GM19043 (cell line): Measurements from ENCODE around the gene DPRX.
"Not testable (repeated sequence)": the region's sequence is repeated elsewhere in the genome, so short reads cannot be mapped to it uniquely, and the experiment has no call there.

Experiments used
- ATAC-seq: cut with Tn5 transposase; IDR thresholded peaks from one replicate; pipeline ENCODE4 v1.9.1; 2021; ENCODE audit warnings: low read depth; ENCODE audit not compliant: unreplicated experiment

DPRX gene

DNA sequence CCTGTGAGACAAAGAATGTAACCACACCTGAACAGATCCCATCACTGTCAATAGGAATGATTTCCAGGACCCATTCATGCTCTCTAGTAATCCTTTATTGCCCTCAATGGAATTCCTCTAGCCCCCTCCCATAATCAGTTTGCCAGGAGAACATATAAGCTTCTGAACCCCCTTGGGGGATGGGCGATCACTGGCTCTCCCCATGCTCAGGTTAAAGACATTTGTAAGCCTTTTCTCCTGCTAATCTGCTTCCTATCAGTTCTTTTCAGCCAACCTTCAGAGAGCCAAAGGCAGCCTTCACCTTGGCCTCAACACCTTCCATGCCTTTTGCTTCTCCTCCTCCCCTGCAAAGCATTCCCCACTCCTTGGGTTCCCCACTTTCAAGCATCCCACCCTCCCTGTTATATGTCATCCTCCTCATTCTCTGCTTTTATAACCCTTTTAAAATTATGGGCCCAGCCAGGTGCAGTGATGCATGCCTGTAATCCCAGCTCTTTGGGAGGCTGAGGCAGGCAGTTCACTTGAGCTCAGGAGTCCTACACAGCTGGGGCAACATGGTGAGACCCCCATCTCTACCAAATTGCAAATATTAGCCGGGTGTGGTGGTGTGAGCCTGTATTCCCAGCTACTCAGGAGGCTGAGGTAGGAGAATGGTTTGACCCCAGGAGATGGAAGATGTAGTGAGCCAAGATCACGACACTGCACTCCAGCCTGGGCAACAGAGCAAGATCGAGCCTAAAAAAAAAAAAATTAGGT is 12.4 kb downstream of the DPRX start:
- ATAC-seq = no peak

DNA sequence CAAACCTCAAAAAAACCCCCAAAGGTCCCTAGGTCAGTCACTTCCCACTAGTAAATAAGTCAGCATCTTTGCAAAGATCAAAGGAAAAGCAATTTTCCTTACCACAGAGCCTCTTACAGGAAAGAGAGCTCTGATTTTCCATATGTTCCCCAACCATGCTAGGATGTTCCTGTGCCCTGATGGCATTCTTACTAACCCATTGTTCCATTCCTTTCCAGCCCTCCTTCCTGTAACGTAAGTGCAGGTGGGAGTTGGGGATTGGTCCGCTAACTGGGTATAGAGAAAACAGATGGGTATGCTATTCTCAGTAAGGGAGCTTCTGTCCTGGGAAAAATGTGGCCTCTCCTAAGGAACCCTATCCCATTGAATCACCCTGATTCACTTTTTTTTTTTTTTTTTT is 14.3 kb downstream of the DPRX start:
- ATAC-seq = no peak

DNA sequence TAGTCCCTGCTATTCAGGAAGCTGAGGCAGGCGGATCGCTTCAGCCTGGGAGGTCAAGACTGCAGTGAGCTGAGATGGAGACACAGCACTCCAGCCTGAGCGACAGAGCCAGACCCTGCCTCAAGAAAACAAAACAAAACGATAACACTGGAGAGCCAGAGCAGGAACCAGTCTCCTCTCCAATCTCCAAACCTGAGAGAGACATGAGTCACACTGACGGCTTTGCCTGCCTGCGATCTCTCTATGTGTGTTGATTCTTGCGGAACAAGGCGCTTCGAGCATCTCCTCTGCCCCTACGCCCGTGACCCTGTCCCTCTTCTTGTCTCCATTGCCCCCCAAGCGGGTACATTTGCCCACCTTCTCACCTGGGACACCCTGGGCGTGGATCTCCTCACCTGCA is 15.6 kb downstream of the DPRX start:
- no peak for ATAC-seq

DNA sequence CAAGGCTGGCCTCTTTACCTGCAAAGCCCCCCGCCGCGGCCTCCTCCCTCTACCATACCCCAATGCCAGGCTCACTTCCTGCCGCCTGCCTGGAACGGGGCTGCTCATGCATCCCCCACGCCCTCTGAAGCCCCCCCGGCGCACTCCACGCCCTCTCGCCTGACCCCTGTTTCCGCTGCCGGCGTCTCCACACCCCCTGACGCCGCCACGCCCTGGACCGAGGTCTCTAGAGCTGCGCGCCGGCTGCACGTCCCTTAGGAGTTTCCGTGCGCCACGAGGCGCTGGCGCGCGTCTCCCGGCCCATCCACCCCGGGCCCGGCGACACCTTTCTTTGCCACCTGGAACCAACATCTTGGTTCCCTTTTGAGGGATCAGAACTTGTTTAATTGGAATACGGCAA is 16.0 kb downstream of the DPRX start:
- no peak for ATAC-seq

DNA sequence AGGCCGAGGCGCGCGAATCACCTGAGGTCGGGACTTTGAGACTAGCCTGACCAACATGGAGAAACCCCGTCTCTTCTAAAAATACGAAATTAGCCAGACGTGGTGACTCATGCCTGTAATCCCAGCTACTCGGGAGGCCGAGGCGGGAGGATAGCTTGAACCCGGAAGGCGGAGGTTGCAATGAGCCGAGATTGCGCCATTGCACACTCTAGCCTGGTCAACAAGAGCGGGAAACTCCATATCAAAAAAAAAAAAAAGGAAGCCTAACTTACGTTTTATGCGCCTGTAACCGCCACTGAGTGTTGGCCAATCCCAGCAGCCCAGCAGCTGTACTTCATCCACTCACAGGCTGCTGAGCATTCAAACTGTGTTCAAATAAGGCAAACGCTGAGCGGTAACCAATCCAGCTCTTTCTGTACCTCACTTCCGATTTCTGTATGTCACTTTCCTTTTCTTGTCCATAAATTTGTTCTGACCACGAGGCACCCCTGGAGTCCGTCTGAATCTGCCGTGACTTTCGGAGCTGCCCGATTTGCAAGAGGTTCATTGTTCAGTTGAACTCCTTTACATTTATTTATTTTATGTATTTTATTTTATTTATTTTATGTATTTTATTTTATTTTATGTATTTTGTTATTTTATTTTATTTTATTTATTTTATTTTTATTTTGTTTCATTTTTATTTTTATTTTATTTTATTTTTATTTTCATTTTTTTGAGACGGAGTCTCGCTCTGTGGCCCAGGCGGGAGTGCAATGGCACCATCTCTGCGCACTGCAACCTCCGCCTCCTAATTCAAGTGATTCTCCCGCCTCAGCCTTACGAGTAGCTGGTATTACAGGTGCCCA is 18.2 kb downstream of the DPRX start:
- ATAC-seq = no peak

DNA sequence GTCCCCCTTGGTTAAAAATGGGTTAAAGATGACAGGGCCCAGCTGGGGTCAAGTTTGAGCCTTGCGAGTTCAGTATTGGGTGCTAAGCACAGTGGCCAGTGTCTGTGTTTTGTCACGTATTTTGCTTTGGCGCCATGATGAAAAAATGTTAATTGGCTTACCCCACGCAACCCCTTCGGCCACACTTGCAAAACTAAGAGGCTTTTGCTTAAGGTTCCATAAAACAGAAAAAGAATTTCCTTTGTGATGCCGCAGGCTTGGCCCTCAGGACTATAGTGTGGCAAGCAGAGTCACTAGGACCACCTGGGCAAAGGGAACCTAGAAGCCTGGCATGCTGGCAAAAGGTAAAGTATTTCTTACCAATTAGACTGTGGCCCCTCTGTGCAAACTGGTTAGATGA is 20.7 kb downstream of the DPRX start:
- ATAC-seq = no peak

DNA sequence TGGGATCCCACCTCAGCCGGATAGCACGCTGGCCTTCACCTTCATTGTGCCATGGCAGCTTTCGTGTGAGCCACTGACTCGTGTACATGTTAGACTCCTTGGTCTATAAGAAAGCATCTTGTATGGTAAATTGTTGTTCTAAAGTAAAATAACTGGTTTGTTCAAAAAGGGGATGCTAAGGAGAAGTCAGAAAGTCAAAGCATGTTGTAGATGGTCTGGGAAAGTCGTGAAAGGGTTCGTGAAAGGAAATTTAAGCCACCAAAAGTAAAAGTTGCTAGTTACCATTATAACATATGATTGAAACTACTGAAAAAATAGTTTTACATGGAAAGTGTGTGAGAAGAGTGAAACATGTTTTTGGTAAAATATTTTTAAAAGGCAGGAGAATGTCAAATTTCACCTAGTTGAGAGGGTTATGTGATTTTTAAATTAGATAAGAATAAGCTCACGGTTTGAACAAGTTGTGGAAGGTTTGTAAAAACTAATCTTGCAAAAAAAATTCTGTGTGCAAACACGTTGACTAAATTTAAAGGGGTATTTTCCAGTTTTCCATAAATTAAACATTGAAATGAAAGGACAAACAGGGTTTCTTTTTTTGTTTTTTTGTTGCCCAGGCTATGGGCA is 23.4 kb downstream of the DPRX start:
- no peak for ATAC-seq

DNA sequence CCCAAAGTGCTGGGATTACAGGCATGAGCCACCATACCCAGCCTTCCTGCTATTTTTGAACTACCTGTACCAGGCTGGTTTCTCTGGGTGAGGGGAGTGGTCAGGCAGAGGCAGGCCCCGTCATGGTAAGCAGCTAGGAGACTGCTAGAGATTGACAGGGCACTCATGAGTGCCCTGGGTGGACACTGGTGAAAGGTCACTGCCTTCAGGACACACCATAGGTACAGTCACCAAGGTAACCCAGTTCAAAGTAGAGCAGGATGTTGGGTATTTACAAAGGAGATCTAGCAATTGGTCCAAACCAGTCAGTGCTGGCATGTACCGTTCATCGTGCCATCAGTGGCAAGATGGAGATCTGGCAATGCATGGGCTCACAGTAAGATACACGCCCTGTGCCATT is 25.5 kb downstream of the DPRX start:
- no peak for ATAC-seq

DNA sequence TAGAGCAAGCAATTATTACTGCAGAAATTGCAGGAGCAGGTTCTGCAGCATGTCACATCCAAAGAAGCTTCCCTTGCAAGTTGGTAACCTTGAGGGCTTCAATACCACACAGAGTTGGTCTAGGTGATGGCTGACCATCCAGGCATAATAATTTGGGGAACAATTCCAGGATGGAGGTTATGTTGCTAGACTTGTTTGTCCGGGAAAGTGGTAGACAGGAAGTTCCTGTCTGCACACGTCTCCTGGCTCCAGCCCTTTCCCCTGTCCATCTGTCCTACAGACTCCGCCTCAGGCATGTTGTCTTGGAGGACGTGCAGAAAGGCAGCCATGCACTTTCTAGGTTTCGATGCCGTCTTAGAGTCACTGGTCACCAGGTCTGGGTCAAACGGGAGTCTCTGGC is 26.0 kb downstream of the DPRX start:
- no peak for ATAC-seq

DNA sequence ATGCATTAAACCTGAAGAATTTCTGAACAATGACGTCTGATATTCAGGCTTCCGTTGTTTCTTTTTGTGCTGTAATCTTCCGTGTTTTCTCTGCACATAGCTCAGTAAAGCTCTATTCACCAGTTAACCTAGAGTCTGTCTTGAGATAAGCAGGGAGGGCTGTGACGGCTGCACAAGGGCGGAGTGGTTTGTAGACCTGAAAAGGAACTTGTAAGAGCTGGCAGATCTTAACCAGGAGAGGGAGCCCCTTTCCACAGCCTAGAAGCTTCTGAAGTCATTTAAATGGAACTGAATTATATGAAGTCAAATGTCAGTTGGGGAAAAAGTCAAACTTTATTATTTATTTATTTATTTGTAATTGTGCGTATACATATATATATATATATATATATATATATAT is 27.5 kb downstream of the DPRX start:
- ATAC-seq = no peak

DNA sequence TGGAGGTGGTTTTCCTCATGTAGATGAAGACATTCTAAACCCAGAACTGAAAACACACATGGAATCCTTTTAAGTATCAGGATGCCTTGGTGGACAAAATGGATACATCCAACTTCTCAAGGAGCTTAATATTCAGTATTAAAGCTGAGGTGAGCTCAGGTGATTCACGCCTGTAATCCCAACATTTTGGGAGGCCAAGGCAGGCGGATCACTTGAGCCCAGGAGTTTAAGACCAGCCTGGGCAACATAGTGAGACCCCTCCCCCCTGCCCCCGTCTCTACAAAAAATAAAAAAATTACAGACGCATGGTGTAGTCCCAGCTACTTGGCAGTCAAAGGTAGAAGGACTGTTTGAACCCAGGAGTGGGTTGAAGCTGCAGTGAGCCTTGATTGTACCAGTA is 28.8 kb downstream of the DPRX start:
- no peak for ATAC-seq

DNA sequence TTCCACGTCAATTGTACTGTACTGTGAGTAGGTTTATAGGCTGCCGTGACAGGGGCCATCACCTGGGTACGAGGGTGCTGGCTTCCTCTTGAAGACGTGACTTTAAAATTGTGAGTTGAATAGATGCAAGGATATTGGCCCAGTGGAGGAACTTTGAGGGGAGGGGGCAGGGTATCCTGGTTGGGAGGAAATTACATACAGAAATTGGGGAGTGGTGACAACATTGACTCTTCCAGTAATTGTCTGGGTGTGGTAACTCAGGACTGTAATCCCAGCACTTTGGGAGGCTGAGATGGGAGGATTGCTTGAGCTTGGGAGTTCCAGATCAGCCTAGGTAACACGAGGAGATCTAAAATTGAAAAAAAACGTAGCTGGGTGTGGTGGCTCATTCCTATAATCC is 30.4 kb downstream of the DPRX start:
- ATAC-seq = no peak

DNA sequence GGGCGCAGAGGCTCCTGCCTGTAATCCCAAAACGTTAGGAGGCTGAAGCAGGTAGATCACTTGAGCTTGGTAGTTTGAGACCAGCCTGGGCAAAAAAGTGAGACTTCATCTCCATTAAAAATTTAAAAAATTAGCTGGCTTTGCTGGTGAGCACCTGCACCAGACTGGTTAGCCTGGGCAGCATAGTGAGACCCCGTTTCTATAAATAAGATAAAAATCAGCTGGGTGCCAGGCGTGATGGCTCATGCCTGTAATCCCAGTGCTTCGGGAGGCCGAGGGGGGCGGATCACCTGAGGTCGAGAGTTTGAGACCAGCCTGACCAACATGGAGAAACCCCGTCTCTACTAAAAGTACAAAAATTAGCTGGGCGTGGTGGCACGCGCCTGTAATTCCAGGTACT is 32.4 kb downstream of the DPRX start:
- ATAC-seq = no peak

DNA sequence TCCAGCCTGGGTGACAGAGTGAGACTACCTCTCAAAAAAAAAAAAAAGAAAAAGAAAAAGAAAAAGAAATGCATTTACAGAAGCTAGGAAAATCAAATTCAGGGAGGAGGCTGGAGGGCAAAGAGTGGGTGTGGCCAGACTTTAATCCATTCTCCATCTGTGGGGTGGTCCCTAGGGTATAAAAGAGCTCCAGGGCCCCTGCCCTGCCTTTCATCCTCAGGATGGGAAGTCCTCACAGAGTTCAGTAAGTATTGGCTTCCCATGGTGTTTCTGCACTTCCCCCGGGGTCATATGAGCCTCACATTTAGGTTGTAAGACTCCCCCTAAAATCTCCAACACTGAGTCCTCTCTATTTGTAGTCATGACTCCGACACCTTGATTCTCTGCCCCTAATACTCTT is 33.0 kb downstream of the DPRX start:
- no peak for ATAC-seq

DNA sequence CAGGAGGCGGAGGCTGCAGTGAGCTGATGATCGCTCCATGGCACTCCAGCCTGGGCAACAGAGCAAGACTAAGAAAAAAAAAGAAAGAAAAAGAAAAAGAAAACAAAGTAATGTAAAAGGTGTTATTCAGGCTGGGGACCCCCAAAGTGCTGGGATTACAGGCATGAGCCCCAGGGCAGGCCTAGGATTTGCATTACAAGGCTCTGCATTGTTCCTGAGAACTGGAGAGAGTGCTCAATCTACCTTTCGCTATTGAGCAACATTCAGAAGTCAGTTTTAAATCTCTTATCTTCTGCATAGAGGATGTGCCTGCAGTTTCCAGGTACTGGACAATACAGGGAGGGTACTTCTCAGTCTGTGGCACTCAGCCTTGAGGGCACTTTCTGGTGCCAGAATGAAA is 34.5 kb downstream of the DPRX start:
- ATAC-seq = not testable (repeated sequence)

DNA sequence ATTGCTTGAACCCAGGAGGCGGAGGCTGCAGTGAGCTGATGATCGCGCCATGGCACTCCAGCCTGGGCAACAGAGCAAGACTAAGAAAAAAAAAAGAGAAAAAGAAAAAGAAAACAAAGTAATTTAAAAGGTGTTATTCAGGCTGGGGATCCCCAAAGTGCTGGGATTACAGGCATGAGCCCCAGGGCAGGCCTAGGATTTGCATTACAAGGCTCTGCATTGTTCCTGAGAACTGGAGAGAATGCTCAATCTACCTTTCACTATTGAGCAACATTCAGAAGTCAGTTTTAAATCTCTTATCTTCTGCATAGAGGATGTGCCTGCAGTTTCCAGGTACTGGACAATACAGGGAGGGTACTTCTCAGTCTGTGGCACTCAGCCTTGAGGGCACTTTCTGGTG is 37.0 kb downstream of the DPRX start:
- ATAC-seq = not testable (repeated sequence)

DNA sequence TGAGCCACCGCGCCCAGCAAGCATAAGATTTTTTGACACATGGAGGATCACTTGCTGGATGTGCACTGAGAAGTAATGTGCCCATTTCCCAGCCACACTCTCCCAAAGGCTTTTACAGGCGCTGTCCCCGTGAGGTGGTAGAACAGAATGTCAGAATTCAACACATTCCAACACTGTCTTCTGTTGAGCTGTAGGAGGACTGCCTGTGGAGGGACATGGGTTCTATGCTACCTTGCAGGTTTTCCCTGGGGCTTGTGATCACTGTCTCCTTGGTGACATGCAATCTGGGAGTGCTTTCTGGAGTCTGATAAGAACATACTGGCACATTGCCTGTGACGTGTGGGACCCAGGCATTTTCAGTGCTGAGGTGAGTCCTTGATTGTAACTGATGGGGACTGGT is 38.5 kb downstream of the DPRX start:
- no peak for ATAC-seq

DNA sequence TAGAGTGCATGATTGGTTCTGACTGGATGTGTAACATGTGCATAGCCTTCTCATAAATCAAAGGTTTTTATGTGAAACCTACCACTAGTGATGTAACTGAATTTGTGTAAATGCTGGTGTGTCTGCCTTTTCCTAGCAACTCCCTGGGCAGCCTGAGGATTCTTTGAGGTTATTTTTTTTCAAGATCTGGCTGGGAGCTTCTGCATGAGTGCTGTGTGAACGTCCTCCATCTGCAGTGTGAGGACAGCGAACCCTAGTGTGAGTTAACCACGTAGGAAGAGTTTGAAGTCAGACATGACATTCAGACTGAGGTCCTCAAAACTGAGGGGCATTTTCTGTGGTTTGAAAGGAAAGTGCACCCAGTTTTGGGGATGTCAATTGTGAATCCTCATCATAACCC is 39.9 kb downstream of the DPRX start:
- no peak for ATAC-seq
